ENCODE results near the gene SPACA7.

- TF ChIP-seq CTCF (IDR thresholded peaks at IDR 0.05) (no peak), POLR2A (IDR thresholded peaks at IDR 0.05) (no peak)
These were observed 91.9 kb downstream of the SPACA7 start for GRCh38 chr13:112468069-112468468.
